NB4 (cell line): ENCODE measurements around the gene ACSS3.

Experiments
- MAX ChIP-seq: IDR thresholded peaks from 2 replicates; pipeline ENCODE4 v1.6.1; 2011; ENCODE audit warnings: low read depth, low read length
- MYC ChIP-seq: IDR thresholded peaks from 2 replicates; pipeline ENCODE4 v1.6.1; 2011; ENCODE audit warnings: low read depth, low read length
- POLR2A ChIP-seq: IDR thresholded peaks from 2 replicates; pipeline ENCODE4 v1.6.1; 2011; ENCODE audit warnings: mild to moderate bottlenecking; ENCODE audit not compliant: insufficient read length; ENCODE audit errors: extremely low read depth
- TF ChIP-seq, protein P1 (sequence below): IDR thresholded peaks from one replicate; pipeline ENCODE4 v1.5.1; 2012; ENCODE audit warnings: low read depth, low read length

GRCh38 chr12:81092053-81092452 is 14.2 kb downstream of the ACSS3 start:
- TF ChIP-seq, protein P1, sequence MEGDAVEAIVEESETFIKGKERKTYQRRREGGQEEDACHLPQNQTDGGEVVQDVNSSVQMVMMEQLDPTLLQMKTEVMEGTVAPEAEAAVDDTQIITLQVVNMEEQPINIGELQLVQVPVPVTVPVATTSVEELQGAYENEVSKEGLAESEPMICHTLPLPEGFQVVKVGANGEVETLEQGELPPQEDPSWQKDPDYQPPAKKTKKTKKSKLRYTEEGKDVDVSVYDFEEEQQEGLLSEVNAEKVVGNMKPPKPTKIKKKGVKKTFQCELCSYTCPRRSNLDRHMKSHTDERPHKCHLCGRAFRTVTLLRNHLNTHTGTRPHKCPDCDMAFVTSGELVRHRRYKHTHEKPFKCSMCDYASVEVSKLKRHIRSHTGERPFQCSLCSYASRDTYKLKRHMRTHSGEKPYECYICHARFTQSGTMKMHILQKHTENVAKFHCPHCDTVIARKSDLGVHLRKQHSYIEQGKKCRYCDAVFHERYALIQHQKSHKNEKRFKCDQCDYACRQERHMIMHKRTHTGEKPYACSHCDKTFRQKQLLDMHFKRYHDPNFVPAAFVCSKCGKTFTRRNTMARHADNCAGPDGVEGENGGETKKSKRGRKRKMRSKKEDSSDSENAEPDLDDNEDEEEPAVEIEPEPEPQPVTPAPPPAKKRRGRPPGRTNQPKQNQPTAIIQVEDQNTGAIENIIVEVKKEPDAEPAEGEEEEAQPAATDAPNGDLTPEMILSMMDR = no peak
- no peak for TF ChIP-seq MAX
- no peak for TF ChIP-seq POLR2A
- TF ChIP-seq MYC = no peak
